Measurements from ENCODE around the gene NOM1. TPM values are rescaled to one million over a fixed set of nuclear protein-coding genes. Genes with fewer than 3 reads are reported as not detected.

The NOM1 gene
- total RNA-seq, 1 experiment from 2014 or later: 30.3 TPM

DNA sequence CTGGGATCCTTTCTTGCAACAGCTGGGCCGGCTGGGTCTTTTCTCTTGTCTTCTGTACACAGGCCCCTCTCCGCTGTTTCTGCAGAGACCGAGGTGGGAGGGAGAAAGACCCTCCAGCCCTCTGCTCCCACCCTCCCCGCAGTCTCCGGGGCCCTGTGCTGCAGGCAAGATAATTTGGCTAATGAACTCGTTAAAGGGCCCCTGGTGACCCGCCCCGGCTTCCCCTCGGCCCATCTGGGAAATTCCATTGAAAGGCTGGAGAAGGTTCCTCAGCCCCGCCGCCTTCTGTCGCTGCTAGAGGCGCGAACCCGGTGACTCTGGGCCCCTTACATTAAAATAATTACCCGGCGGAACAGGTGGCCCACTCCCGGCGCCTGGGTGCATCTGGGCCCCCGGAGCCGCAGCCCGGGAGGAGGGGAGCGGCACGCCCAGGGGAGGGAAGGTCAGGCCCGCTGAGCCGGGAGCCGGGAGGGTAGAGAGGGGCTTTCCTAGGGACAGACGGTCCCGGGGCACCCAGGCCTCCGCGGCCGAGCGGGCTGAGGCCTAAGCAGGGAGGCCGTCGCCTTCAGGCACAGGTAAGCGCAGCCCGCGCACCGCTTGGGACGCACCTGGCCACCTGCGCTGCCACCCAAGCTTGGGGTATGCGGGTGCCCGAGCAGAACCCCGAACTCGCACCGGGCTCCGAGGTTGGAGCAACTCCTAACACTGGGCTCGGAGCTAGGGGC lies 68.3 kb downstream of the NOM1 start:
- no peaks in the 10 kb centered on the region for H3K9me3 ChIP-seq (ENCODE audit: control insufficient read depth, insufficient read depth, low read depth, low read length)
- ATAC-seq (no peak), DNase-seq (ENCODE audit: low read depth, low spot score) (no peak)
- H3K27ac ChIP-seq (ENCODE audit: low read length): no peak overlapping the region
- no peak overlapping the region for H3K4me3 ChIP-seq (ENCODE audit: low read depth in 2 of 2, low read length in 2 of 2)
- H3K27me3 ChIP-seq (ENCODE audit: control insufficient read depth, insufficient read depth, low read length): peaks cover 14% of the 10 kb centered on the region
- no TSS peak for BruUV-seq (replicated peaks)
- peaks cover 5% of the 10 kb centered on the region for H3K4me1 ChIP-seq (ENCODE audit: control insufficient read depth, insufficient read depth, low read length)
- in situ Hi-C loops (cut with HindIII; ENCODE audit: low pct_unique_long_range_greater_than_20kb, low sequenced_read_pairs) (no loop called here), intact Hi-C loops (cut with micrococcal nuclease; ENCODE audit: unreplicated experiment) (no loop called here)
- no peaks in the 10 kb centered on the region for H3K36me3 ChIP-seq (ENCODE audit: control insufficient read depth, insufficient read depth, low read length)
- ChIA-PET POLR2A (no interaction called here), CTCF (no interaction called here)
- TF ChIP-seq, protein P1, sequence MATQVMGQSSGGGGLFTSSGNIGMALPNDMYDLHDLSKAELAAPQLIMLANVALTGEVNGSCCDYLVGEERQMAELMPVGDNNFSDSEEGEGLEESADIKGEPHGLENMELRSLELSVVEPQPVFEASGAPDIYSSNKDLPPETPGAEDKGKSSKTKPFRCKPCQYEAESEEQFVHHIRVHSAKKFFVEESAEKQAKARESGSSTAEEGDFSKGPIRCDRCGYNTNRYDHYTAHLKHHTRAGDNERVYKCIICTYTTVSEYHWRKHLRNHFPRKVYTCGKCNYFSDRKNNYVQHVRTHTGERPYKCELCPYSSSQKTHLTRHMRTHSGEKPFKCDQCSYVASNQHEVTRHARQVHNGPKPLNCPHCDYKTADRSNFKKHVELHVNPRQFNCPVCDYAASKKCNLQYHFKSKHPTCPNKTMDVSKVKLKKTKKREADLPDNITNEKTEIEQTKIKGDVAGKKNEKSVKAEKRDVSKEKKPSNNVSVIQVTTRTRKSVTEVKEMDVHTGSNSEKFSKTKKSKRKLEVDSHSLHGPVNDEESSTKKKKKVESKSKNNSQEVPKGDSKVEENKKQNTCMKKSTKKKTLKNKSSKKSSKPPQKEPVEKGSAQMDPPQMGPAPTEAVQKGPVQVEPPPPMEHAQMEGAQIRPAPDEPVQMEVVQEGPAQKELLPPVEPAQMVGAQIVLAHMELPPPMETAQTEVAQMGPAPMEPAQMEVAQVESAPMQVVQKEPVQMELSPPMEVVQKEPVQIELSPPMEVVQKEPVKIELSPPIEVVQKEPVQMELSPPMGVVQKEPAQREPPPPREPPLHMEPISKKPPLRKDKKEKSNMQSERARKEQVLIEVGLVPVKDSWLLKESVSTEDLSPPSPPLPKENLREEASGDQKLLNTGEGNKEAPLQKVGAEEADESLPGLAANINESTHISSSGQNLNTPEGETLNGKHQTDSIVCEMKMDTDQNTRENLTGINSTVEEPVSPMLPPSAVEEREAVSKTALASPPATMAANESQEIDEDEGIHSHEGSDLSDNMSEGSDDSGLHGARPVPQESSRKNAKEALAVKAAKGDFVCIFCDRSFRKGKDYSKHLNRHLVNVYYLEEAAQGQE (IDR thresholded peaks at IDR 0.05; ENCODE audit: insufficient read depth in 1 of 2, low read depth in 2 of 2, low read length in 1 of 2): no peak
- TF ChIP-seq TCF7L2 (IDR thresholded peaks at IDR 0.05; ENCODE audit: low read depth, low read length): no peak
- TF ChIP-seq, protein P2, sequence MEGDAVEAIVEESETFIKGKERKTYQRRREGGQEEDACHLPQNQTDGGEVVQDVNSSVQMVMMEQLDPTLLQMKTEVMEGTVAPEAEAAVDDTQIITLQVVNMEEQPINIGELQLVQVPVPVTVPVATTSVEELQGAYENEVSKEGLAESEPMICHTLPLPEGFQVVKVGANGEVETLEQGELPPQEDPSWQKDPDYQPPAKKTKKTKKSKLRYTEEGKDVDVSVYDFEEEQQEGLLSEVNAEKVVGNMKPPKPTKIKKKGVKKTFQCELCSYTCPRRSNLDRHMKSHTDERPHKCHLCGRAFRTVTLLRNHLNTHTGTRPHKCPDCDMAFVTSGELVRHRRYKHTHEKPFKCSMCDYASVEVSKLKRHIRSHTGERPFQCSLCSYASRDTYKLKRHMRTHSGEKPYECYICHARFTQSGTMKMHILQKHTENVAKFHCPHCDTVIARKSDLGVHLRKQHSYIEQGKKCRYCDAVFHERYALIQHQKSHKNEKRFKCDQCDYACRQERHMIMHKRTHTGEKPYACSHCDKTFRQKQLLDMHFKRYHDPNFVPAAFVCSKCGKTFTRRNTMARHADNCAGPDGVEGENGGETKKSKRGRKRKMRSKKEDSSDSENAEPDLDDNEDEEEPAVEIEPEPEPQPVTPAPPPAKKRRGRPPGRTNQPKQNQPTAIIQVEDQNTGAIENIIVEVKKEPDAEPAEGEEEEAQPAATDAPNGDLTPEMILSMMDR (IDR thresholded peaks at IDR 0.05): no peak
- TF ChIP-seq SIN3A (IDR thresholded peaks at IDR 0.05; ENCODE audit: borderline replicate concordance, insufficient read depth, low read depth, low read length): no peak
- TF ChIP-seq POLR2AphosphoS5 (IDR thresholded peaks at IDR 0.05; ENCODE audit: low read depth, low read length): no peak

DNA sequence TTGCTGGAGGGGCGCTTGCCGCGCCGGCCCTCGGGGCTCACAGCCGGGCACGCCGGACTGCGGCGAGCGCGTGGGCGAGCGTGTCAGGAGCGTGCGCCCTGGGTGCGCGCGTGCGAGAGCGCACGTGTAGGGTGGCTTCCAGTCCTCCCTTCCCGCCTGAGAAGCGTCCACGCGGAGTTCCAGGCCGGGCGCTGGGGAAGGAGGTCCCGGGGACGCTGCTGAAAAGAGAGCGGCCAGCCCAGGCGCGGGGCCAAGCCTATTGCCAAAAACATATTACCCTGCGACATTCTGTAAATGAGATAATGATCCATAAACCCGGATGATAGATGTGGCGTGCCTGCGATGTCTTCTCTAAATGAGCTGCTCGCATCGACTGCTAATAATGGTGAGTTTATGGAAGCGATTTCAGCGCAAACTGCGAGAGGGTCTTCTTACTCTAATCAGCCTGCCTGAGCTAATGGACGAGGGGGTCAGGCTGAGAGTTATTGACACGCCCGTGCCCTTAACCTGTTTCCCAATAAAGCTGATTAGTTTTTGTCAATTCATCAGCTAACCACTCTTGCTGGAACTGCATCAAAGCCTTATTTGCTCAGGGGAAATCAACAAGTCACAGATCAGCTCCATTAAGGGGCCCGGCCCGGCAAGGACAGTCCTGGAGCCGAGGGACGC lies 69.0 kb downstream of the NOM1 start:
- CTCF ChIA-PET: no interaction called here
- Histone ChIP-seq H3K4me3 (ENCODE audit: low read depth in 2 of 2, low read length in 2 of 2) (peak overlapping the region; percentile 33 to 50; a peak in 3 of 4 replicates), H3K27ac (ENCODE audit: low read length) (no peak overlapping the region), H3K27me3 (ENCODE audit: control insufficient read depth, insufficient read depth, low read length) (peaks cover 14% of the 10 kb centered on the region), H3K36me3 (ENCODE audit: control insufficient read depth, insufficient read depth, low read length) (no peaks in the 10 kb centered on the region), H3K4me1 (ENCODE audit: control insufficient read depth, insufficient read depth, low read length) (peaks cover 5% of the 10 kb centered on the region), H3K9me3 (ENCODE audit: control insufficient read depth, insufficient read depth, low read depth, low read length) (no peaks in the 10 kb centered on the region)
- intact Hi-C loops (cut with micrococcal nuclease; ENCODE audit: unreplicated experiment): no loop called here
- no TSS peak for BruUV-seq (replicated peaks)
- ATAC-seq: no peak
- POLR2A ChIA-PET: no interaction called here
- TF ChIP-seq, protein P2 (IDR thresholded peaks at IDR 0.05): no peak
- no peak for TF ChIP-seq TCF7L2 (IDR thresholded peaks at IDR 0.05; ENCODE audit: low read depth, low read length)
- TF ChIP-seq POLR2AphosphoS5 (IDR thresholded peaks at IDR 0.05; ENCODE audit: low read depth, low read length): no peak
- TF ChIP-seq, protein P1 (IDR thresholded peaks at IDR 0.05; ENCODE audit: insufficient read depth in 1 of 2, low read depth in 2 of 2, low read length in 1 of 2): no peak
- no peak for TF ChIP-seq SIN3A (IDR thresholded peaks at IDR 0.05; ENCODE audit: borderline replicate concordance, insufficient read depth, low read depth, low read length)
- in situ Hi-C loops (cut with HindIII; ENCODE audit: low pct_unique_long_range_greater_than_20kb, low sequenced_read_pairs): no loop called here
- DNase-seq (ENCODE audit: low read depth, low spot score): no peak

Measured in Panc1 (cell line).